ENCODE measurements around the gene DLGAP1.
A peak's percentile ranks its signal among the peaks of the same experiment; 100 is the strongest.

The DLGAP1 gene

GRCh38 chr18:3554811-3555427, 900.2 kb downstream of the DLGAP1 start:
- DNase-seq, result no peak

DNA sequence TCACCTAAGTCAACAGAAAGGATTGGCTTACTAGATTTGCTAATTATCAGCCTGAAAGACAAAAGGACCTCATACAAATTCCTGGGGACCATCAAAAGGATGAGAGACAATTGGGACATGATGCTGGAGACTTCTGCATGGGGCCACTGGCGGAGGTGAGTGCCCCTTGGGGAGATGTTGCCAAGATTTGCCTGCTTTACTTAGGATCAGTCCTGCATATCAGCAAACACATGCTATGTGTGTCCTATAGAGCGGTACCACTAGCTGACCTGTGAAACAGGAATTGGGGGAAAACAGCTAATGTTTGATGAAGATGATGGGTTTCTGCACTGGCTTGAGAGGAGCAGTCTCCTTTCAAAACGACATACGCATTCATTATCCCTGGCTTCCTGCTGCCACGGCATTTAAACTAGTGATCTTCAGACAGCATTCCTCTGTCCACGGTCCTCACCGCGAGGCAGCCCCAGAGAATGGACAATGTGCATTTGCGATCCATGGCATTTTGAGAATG, 901.0 kb downstream of the DLGAP1 start:
- DNase-seq, result no peak

DNA sequence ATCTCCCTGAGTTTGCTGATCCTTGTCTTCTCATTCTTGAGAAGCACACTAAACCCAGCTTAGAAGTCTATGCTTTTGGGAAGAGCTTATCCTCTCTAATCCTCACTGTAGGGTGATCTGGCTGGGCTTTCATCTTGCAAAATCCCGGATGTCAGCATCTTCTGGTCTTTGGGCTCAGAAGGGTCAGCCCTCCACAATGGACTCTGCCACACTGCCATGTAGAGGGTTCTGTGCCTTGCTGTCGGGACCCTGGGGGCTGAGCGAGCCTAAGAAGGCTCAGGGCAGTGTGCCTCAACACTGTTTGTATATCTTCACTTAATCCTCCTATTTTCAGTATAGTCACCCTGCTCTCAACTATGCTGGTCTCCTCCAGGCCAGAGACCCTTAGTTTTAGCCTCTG, 902.8 kb downstream of the DLGAP1 start:
- no peak for DNase-seq

- DNase-seq, result no peak
Measured at GRCh38 chr18:3547891-3548615, 907.1 kb downstream of the DLGAP1 start.

- no peak for DNase-seq
Measured at GRCh38 chr18:3546106-3546505, 909.0 kb downstream of the DLGAP1 start.

- no peak for DNase-seq
Measured at GRCh38 chr18:3544537-3544936, 910.6 kb downstream of the DLGAP1 start.

DNA sequence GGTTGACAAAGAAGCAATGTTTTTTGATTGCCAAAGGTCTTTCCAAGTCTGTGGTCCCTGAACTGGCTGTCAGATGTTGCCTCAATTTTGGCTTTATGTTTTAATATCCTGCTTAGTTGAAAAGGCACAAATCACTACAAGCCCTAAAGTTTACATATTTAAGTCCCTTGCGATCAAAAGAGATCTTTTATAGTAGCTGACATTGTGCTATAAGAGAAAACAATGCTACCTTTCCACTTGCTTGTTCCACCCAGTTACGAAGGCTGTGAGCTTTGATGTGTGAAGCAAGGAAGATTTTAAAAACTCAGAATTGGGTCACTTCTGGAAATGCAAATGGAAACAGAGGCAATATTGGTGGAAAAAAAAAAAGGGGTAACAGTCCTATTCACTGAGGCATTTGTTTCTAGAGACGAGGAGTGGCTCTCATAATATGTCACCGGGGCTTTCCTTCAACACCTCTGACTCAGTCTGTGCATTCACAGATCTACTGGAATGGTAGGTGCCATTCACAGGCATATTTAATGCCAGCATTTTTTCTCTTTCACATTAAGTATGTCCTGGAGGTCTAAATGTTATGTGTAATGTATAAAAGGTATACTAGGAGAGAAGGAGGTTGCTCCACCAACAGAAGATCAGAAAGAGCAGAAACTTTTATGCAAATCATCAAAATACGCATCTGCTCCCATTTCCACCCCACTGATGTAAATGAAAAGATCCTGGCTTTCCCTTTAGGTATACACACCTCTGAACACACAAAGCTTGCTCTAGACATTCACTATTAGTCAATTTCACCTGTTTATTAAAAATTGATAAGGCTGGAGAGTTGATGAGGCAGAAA, 913.3 kb downstream of the DLGAP1 start:
- DNase-seq, result no peak

- DNase-seq, result no peak
Measured at GRCh38 chr18:3540805-3541548, 914.1 kb downstream of the DLGAP1 start.

DNA sequence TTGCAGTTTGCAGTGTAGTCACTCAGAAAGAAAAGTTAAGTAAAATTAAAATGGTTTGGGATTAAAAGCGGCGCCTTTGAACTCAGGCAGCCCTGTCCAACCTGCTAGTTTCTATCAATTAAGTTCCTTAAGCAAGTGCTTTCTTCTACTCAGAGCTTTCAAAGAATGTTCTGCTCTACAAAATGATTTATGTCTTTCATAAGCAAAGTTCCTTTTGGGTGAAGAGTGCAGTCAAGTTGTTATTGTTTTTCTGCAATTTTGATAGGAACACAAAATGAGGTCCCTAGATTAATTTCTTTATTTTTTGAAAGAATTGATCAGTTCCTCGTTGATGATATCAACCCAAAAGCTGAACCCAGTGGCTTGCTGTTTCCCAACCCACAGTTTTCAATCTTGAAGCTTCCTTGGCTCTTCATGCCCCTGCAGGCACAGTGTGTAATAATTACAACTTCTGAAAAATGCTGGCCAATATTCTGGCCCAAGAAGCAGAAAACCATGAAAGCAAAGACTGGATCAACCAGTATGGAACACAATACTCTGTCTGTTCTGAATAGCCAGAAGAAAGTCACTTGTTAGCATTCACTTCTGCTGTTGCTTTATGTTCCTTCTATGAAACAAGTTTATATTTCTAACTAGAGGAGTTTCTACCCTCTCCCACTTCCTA, 916.0 kb downstream of the DLGAP1 start:
- no peak for DNase-seq

- no peak for DNase-seq
Measured at GRCh38 chr18:3538456-3538855, 916.7 kb downstream of the DLGAP1 start.

DNA sequence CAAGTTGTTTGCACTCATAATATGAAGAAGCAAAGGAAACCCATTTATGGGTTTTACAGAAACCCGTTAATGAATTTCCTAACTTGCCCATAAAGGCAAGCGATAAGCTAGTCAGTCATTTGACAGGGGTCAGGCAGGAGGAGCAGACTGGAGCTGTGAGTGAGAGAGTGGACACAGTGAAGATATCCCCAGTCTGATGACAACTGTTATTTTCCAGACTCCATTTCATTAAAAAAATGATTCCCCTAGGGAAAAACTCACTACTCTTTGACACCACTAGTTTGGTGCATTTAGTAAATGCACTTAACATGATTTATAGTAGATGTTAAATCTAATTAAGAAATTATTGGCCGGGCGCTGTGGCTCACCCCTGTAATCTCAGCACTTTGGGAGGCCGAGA, 924.3 kb downstream of the DLGAP1 start:
- DNase-seq, result no peak

GRCh38 chr18:3529601-3530000, 925.5 kb downstream of the DLGAP1 start:
- DNase-seq, result peak in 1 of 2 experiments; percentile 23

GRCh38 chr18:3529077-3529476, 926.0 kb downstream of the DLGAP1 start:
- no peak for DNase-seq

DNA sequence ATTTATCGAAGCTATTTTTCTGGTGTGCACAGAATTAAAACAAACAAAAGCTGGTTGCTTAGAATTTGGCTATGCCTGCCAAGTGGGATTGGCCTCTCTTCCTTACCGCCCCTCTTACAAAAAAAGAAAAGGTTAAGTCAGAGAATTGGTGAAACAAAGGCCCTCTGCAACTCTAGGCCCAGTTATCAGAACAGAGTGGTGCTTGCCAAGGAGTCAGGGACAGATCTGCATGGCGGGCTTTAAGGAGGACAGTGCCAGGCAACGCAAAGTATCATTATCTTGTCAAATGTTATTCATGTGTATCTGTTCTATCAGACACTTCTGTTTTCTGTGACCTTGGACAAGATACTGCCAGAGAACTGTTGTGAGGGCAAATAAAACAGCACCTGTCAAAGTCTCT, 926.9 kb downstream of the DLGAP1 start:
- no peak for DNase-seq

DNA sequence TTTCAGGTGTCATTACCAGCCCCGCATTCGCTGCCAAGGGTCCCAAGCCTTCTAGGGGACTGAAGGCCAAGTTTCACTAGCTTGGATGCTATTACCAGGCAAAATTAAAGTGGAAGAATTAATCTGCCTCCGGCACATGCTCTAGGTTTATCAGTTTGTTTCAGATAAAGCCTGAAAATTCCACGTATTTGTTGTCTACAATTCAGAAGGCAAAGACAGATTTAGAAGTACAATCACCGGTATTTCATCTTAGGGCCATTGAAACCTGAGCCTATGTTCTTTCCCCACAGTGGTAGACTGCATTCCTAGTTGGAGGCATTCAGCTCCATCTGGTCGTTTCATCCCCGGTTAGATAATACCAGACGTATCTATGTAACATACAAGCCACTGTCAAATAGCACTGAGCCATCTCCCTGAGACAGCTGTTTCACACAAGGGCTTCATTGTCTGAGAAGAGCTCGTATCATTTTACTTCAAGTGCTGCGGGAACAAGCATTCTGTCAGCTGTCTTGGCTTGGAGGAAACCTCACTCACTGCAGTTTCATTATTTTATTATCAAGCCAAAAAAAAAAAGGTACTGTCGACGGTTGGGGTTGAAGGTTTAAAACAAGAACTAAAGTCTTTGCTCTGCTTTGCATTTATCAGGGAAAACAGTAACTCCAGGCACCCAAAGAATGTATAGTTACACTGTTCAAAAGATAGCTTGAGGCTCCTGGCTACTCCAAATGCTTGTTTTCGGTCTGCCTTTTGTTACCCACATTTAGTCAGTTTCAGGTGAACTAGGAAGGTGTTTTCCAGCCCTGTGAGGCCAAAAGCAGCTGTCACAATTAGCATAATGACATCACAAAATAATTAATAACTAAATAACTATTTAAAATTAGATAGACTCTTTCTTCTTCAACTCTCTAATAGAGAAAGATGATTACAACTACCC, 928.4 kb downstream of the DLGAP1 start:
- no peak for DNase-seq

GRCh38 chr18:3525870-3526420, 929.2 kb downstream of the DLGAP1 start:
- peak; percentile 7 to 67 for DNase-seq

DNA sequence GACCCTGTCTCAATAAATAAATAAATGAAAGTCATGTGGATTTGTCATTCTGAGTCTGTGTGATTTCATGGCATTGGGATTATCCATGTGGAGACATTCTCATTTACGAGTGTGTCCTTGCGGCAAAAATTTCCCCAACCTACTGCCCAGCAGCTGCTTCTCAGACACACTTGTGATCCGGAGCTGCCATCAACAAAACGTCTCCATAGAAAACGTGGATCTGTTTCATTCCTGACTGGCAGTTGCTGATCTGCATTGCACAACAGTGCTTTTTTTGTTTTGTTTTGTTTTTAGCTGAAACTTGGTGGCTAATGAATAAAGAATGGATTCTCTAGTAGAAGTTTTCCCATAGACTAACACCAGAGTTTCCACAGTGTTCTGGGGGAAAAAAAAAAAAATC, 930.4 kb downstream of the DLGAP1 start:
- no peak for DNase-seq

GRCh38 chr18:3520230-3521085, 934.6 kb downstream of the DLGAP1 start:
- DNase-seq, result no peak

DNA sequence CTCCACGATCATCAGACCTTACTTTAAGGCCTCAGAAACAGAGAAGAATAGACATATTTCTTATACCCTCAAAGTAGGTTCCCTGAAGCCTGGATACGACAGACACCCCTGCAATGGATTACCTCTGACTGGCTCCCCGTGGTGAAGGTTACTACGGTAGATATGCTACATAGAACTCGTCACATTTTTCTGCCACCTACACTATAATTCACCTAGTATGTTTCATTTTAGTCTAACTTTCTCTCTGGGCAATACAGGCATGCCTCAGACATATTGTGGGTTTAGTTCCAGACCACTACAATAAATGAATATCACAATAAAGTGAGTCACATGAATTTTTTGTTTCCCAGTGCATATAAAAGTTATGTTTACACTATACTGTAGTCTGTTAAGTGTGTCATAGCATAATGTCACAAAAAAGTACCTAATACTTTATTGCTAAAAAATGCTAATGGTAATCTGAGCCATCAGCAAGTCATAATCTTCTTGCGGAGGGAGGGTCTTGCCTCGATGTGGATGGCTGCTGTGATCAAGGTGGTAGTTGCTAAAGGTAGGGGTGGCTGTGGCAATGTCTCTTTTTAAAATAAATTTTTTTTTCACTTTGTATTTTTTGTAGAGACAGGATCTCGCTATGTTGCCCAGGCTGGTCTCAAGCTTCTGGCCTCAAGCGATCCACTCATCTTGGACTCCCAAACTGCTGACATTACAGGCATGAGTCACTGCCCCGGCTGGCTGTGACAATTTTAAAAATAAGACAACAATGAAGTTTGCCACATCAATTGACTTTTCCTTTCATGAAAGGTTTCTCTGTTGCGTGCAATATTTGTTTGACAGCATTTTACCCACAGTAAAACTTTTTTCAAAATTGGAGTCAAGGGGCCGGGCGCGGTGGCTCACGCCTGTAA, 940.5 kb downstream of the DLGAP1 start:
- no peak for DNase-seq
